GM21737 (cell line): ENCODE measurements around the gene RHOH.
A peak's percentile ranks its signal among the peaks of the same experiment; 100 is the strongest.
"Not testable (repeated sequence)": the region's sequence is repeated elsewhere in the genome, so short reads cannot be mapped to it uniquely, and the experiment has no call there.

Experiments
- ATAC-seq: cut with Tn5 transposase; IDR thresholded peaks from one replicate; pipeline ENCODE4 v1.9.1; 2021; ENCODE audit warnings: mild to moderate bottlenecking, moderate library complexity; ENCODE audit not compliant: unreplicated experiment

The RHOH gene

GRCh38 chr4:40196724-40197281, at the start of gene RHOH:
TSS of gene RHOH (plus strand) at chr4:40197031. CDS start at chr4:40243387, 46,356 bp downstream.
- peak; percentile 21 for ATAC-seq

GRCh38 chr4:40147490-40147889, 49.3 kb upstream of the RHOH start:
- not testable (repeated sequence) for ATAC-seq

- no peak for ATAC-seq
These were observed 46.9 kb upstream of the RHOH start for GRCh38 chr4:40149960-40150385.

GRCh38 chr4:40150932-40151331, 45.9 kb upstream of the RHOH start:
- no peak for ATAC-seq

GRCh38 chr4:40152637-40153036, 44.2 kb upstream of the RHOH start:
- no peak for ATAC-seq

- no peak for ATAC-seq
These were observed 39.4 kb upstream of the RHOH start for GRCh38 chr4:40157436-40157835.

- ATAC-seq: no peak
These were observed 36.6 kb upstream of the RHOH start for GRCh38 chr4:40160258-40160657.

GRCh38 chr4:40164459-40164858, 32.4 kb upstream of the RHOH start:
- no peak for ATAC-seq

- ATAC-seq: no peak
These were observed 30.9 kb upstream of the RHOH start for GRCh38 chr4:40165916-40166315.

GRCh38 chr4:40168070-40168469, 28.8 kb upstream of the RHOH start:
- ATAC-seq: no peak

GRCh38 chr4:40170588-40170987, 26.2 kb upstream of the RHOH start:
- no peak for ATAC-seq

- peak; percentile 73 for ATAC-seq
These were observed 23.4 kb upstream of the RHOH start for GRCh38 chr4:40173470-40173875.

- no peak for ATAC-seq
These were observed 20.2 kb upstream of the RHOH start for GRCh38 chr4:40176602-40177001.

- ATAC-seq: no peak
These were observed 19.2 kb upstream of the RHOH start for GRCh38 chr4:40177591-40177990.

GRCh38 chr4:40178672-40179071, 18.2 kb upstream of the RHOH start:
- ATAC-seq: no peak

- no peak for ATAC-seq
These were observed 17.5 kb upstream of the RHOH start for GRCh38 chr4:40179360-40179759.

- ATAC-seq: no peak
These were observed 16.5 kb upstream of the RHOH start for GRCh38 chr4:40180356-40180755.

- ATAC-seq: no peak
These were observed 14.8 kb upstream of the RHOH start for GRCh38 chr4:40182001-40182400.

GRCh38 chr4:40182954-40183353, 13.9 kb upstream of the RHOH start:
- ATAC-seq: no peak

- ATAC-seq: no peak
These were observed 13.0 kb upstream of the RHOH start for GRCh38 chr4:40183615-40184411.

GRCh38 chr4:40185830-40186664, 10.8 kb upstream of the RHOH start:
- ATAC-seq: peak; percentile 45

- ATAC-seq: no peak
These were observed 10.2 kb upstream of the RHOH start for GRCh38 chr4:40186665-40187014.
